CD8-positive, alpha-beta memory T cell (primary cell): ENCODE measurements around the gene RAPGEF1. TPM values are rescaled to one million over a fixed set of nuclear protein-coding genes. Genes with fewer than 3 reads are reported as not detected.

Experiments
- CTCF ChIA-PET: fragments of 350-600 bp; sonication (Branson Sonifier 250); formaldehyde crosslinking; loops from one replicate; lab custom pipeline; 2021; ENCODE audit warnings: antibody characterized with exemption; lab: Charles Lee
- POLR2A ChIA-PET: fragments of 350-600 bp; sonication (Branson Sonifier 250); formaldehyde crosslinking; loops from one replicate; lab custom pipeline; 2021; ENCODE audit warnings: antibody characterized with exemption; lab: Charles Lee
- DNase-seq, 5 donors: peaks; one replicate each; pipeline versions ENCODE4 v3.0.0 to v3.0.0-alpha.2; 2020 to 2022; ENCODE audit warnings: mixed read lengths in 1 of 5
- H3K27ac ChIP-seq: one replicate; pipeline ENCODE4 v1.7.0; 2013; ENCODE audit warnings: low read depth, mild to moderate bottlenecking, low read length, moderate library complexity
- H3K27me3 ChIP-seq: 2 replicates; pipeline ENCODE4 v1.7.0; 2013; ENCODE audit warnings: low read length, mild to moderate bottlenecking; ENCODE audit not compliant: insufficient read depth, poor library complexity, severe bottlenecking
- H3K36me3 ChIP-seq: 2 replicates; pipeline ENCODE4 v1.7.0; 2013; ENCODE audit warnings: mild to moderate bottlenecking, low read length, moderate library complexity; ENCODE audit not compliant: insufficient read depth
- H3K4me1 ChIP-seq: 2 replicates; pipeline ENCODE4 v1.7.0; 2013; ENCODE audit warnings: mild to moderate bottlenecking, low read length, moderate library complexity; ENCODE audit not compliant: insufficient read depth
- H3K4me3 ChIP-seq: 2 replicates; pipeline ENCODE4 v1.7.0; 2013; ENCODE audit warnings: mild to moderate bottlenecking, low read length
- H3K9me3 ChIP-seq: 2 replicates; pipeline ENCODE4 v1.7.0; 2013; ENCODE audit warnings: mild to moderate bottlenecking, low read length
- H3K27ac Mint-ChIP-seq, 8 donors: one replicate each; pipeline ENCODE4 v1.8.0; 2020 to 2021; ENCODE audit warnings: mixed read lengths in 8 of 8, mild to moderate bottlenecking in 6 of 8, inconsistent platforms in 3 of 8, moderate library complexity in 3 of 8
- H3K27me3 Mint-ChIP-seq, 2 donors: one replicate each; pipeline ENCODE4 v1.8.0; 2020 to 2021; ENCODE audit warnings: mixed read lengths in 2 of 2, mild to moderate bottlenecking in 1 of 2, moderate library complexity in 1 of 2
- H3K36me3 Mint-ChIP-seq, 3 donors: one replicate each; pipeline ENCODE4 v1.8.0; 2020 to 2021; ENCODE audit warnings: mixed read lengths in 3 of 3, inconsistent platforms in 1 of 3, mild to moderate bottlenecking in 1 of 3
- H3K4me1 Mint-ChIP-seq, 3 donors: one replicate each; pipeline ENCODE4 v1.8.0; 2020 to 2021; ENCODE audit warnings: mixed read lengths in 3 of 3, inconsistent platforms in 1 of 3, mild to moderate bottlenecking in 1 of 3
- H3K4me3 Mint-ChIP-seq, 7 donors: one replicate each; pipeline ENCODE4 v1.8.0; 2020 to 2021; ENCODE audit warnings: mixed read lengths in 7 of 7, mild to moderate bottlenecking in 6 of 7, moderate library complexity in 4 of 7, inconsistent platforms in 2 of 7
- H3K9me3 Mint-ChIP-seq, 5 donors: one replicate each; pipeline ENCODE4 v1.8.0; 2020 to 2022; ENCODE audit warnings: mixed read lengths in 5 of 5, mild to moderate bottlenecking in 3 of 5, moderate library complexity in 2 of 5, inconsistent platforms in 1 of 5
- polyA plus RNA-seq: library from polyadenylated mRNA; unstranded; fragments of 300-500 nt; fragmentation: Illumina TruSeq; gene quantifications from one replicate; pipeline ENCODE4 v1.2.3, GENCODE V29; 2021
- total RNA-seq, 2 experiments: library from RNA; stranded (reverse); gene quantifications; one replicate each; pipeline ENCODE4 v1.2.3, GENCODE V29; 2021

RAPGEF1 gene
- total and polyA plus RNA-seq, 3 experiments from 2014 or later, result 20.1 to 148 (median 145) TPM

DNA sequence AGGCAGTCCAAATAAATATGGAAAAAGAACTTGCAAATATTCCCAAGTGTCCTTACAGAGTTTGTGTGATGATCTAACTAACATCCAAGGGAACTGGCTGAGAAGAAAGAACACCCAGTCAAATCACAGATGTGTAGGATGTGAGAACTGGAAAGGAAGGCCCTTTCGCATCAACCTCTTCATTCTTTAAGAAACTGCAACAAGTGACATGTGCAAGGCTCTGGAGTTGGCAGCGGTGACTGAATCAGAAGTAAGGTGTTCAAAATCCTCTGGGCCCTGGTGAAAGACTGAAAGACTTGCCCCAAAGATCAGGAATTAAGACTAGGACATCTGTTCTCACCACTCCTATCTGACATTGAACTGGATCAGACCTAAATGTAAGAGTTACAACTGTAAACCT is 88.7 kb downstream of the RAPGEF1 start:
- ChIA-PET POLR2A (no interaction called here), CTCF (interaction anchor here (0.8 to 1.0 kb wide), 2 partner anchors 9 to 59 kb away, joined by 3 read pairs; no protein-coding TSS in a partner anchor)
- no peak overlapping the region for H3K4me3 ChIP-seq
- H3K27ac ChIP-seq, result no peak overlapping the region
- Mint-ChIP-seq H3K4me1 (peaks cover 39 to 90% (median 60%) of the 10 kb centered on the region in 3 donors), H3K27me3 (peaks cover 0 to 1% of the 10 kb centered on the region in 2 donors), H3K4me3 (no peak overlapping the region), H3K36me3 (peaks cover 0 to 47% (median 8%) of the 10 kb centered on the region in 3 donors), H3K27ac (peak overlapping the region; percentile 6 to 92 (median 68)), H3K9me3 (no peaks in the 10 kb centered on the region)
- DNase-seq, result no peak
- H3K27me3 ChIP-seq, result no peaks in the 10 kb centered on the region
- H3K9me3 ChIP-seq, result no peaks in the 10 kb centered on the region
- H3K36me3 ChIP-seq, result peaks cover 6% of the 10 kb centered on the region
- H3K4me1 ChIP-seq, result peaks cover 13% of the 10 kb centered on the region

DNA sequence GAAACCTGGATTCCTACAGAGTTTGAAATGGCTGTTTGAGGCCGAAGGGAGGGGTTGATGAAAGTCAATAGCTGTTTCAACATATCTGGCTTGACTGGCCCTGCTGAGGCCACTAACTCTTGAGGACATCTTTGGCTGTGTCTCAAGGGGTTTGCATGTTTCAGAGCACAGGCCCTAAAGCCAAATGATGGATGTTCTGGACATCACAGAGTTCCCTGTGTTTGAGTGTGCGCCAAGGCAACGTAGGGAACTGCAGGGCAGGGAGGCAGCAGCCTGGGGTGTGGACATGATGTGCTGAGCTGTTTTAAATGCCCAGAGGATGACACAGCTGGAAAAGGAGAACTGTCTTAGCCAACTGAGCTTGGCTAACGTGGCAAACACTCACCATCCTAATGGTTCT is 89.6 kb downstream of the RAPGEF1 start:
- H3K4me1 ChIP-seq, result peaks cover 12% of the 10 kb centered on the region
- no peak overlapping the region for H3K4me3 Mint-ChIP-seq
- H3K27ac ChIP-seq, result no peak overlapping the region
- peaks cover 37 to 89% (median 59%) of the 10 kb centered on the region in 3 donors for H3K4me1 Mint-ChIP-seq
- H3K36me3 ChIP-seq, result peaks cover 12% of the 10 kb centered on the region
- ChIA-PET CTCF (interaction anchor here (0.8 kb wide), 1 partner anchor 8 kb away, joined by 3 read pairs; no protein-coding TSS in a partner anchor), POLR2A (no interaction called here)
- peaks cover 0 to 1% of the 10 kb centered on the region in 2 donors for H3K27me3 Mint-ChIP-seq
- peaks cover 0 to 50% (median 8%) of the 10 kb centered on the region in 3 donors for H3K36me3 Mint-ChIP-seq
- H3K9me3 ChIP-seq, result no peaks in the 10 kb centered on the region
- no peak overlapping the region for H3K4me3 ChIP-seq
- no peaks in the 10 kb centered on the region for H3K9me3 Mint-ChIP-seq
- DNase-seq, result no peak
- peak overlapping the region in 6 of 8 donors; percentile 23 to 76 (median 42) for H3K27ac Mint-ChIP-seq
- no peaks in the 10 kb centered on the region for H3K27me3 ChIP-seq

DNA sequence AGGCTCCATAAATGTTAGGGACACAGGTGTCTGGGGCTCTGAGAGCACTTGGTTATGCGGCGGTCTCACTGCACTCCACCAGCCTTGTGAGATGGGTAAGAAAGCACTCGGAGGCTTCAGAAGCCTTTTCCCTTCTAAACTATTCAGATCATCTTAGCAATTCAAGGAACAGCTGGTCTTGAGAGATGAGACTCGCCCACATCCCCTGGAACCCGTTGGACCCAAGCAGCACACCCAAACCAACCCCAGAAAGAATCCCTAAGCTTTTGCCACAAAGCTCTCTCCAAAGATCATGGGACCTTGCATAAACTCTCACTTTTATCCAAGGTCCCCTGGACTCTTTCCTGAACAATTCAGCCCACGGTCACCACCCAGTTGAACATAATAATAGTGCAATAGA is 90.2 kb downstream of the RAPGEF1 start:
- H3K4me3 Mint-ChIP-seq, result no peak overlapping the region

GRCh38 chr9:131645078-131645776 is 94.6 kb downstream of the RAPGEF1 start:
- Histone ChIP-seq H3K27me3 (no peaks in the 10 kb centered on the region), H3K9me3 (no peaks in the 10 kb centered on the region), H3K4me1 (peaks cover 6% of the 10 kb centered on the region), H3K27ac (no peak overlapping the region), H3K36me3 (peaks cover 19% of the 10 kb centered on the region), H3K4me3 (no peak overlapping the region)
- no peak for DNase-seq
- Mint-ChIP-seq H3K36me3 (peaks cover 5 to 82% (median 6%) of the 10 kb centered on the region in 3 donors), H3K27me3 (peaks cover 0 to 1% of the 10 kb centered on the region in 2 donors), H3K9me3 (no peaks in the 10 kb centered on the region), H3K4me3 (peak overlapping the region in 3 of 7 donors; percentile 33 to 61 (median 59)), H3K27ac (peak overlapping the region; percentile 69 to 92 (median 85)), H3K4me1 (peaks cover 28 to 77% (median 53%) of the 10 kb centered on the region in 3 donors)
- ChIA-PET POLR2A (interaction anchor here (0.5 kb wide), 1 partner anchor 74 kb away, joined by 3 read pairs; no protein-coding TSS in a partner anchor), CTCF (interaction anchor here (1.1 kb wide), 1 partner anchor 95 kb away, joined by 3 read pairs; no protein-coding TSS in a partner anchor)

More for the DNA sequence above, 90.2 kb downstream of the RAPGEF1 start:
- ChIA-PET CTCF (no interaction called here), POLR2A (no interaction called here)
- no peak for DNase-seq
- Mint-ChIP-seq H3K27ac (peak overlapping the region in 3 of 8 donors; percentile 68 to 80 (median 70)), H3K4me1 (peaks cover 36 to 88% (median 59%) of the 10 kb centered on the region in 3 donors), H3K36me3 (peaks cover 0 to 54% (median 8%) of the 10 kb centered on the region in 3 donors), H3K27me3 (peaks cover 0 to 1% of the 10 kb centered on the region in 2 donors), H3K9me3 (no peaks in the 10 kb centered on the region)
- Histone ChIP-seq H3K27me3 (no peaks in the 10 kb centered on the region), H3K4me3 (no peak overlapping the region), H3K27ac (no peak overlapping the region), H3K9me3 (no peaks in the 10 kb centered on the region), H3K4me1 (peaks cover 9% of the 10 kb centered on the region), H3K36me3 (peaks cover 12% of the 10 kb centered on the region)

DNA sequence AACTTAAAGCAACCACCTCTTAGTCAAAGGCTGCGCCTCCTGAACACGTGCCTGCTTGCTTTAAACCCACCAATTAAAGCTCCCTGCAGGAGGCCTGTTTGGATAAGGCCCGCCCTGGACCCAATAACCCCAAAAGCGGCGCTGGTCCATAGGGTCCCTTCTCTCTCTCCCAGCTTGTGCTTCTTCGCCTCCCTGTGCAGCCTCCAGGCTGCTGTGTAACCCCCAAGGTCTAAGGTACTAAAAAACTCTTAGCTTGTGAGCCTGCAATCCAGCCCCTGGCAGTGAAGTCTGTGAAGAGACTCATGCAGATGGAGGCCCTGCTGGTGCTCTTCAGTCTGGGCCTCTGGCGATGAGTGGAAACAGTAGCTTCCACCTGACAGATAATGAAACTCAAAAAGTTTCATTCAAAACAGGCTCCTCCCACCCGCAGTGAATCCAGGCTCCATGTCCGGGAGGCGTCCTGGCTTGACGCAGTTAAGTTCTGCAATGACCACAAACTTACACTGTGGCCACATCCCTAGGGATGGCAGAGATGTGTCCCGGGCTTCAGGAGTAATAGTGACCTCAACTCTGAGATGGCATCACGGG is 97.3 kb downstream of the RAPGEF1 start:
- H3K4me1 Mint-ChIP-seq, result peaks cover 27 to 61% (median 52%) of the 10 kb centered on the region in 3 donors
- peak overlapping the region in 7 of 8 donors; percentile 18 to 88 (median 82) for H3K27ac Mint-ChIP-seq
- H3K4me1 ChIP-seq, result peaks cover 6% of the 10 kb centered on the region
- peaks cover 6 to 89% (median 6%) of the 10 kb centered on the region in 3 donors for H3K36me3 Mint-ChIP-seq
- H3K27me3 Mint-ChIP-seq, result peaks cover 0 to 1% of the 10 kb centered on the region in 2 donors
- H3K27ac ChIP-seq, result no peak overlapping the region
- CTCF ChIA-PET, result interaction anchor here (0.9 to 2.7 kb wide), 5 partner anchors 8 to 90 kb away, joined by 3 to 11 read pairs (median 4); no protein-coding TSS in a partner anchor
- H3K4me3 Mint-ChIP-seq, result no peak overlapping the region
- peaks cover 13% of the 10 kb centered on the region for H3K36me3 ChIP-seq
- no peak for DNase-seq
- H3K27me3 ChIP-seq, result no peaks in the 10 kb centered on the region
- POLR2A ChIA-PET, result interaction anchor here (1.4 kb wide), 1 partner anchor 36 kb away, joined by 3 read pairs; no protein-coding TSS in a partner anchor
- no peaks in the 10 kb centered on the region for H3K9me3 Mint-ChIP-seq
- no peak overlapping the region for H3K4me3 ChIP-seq
- no peaks in the 10 kb centered on the region for H3K9me3 ChIP-seq

DNA sequence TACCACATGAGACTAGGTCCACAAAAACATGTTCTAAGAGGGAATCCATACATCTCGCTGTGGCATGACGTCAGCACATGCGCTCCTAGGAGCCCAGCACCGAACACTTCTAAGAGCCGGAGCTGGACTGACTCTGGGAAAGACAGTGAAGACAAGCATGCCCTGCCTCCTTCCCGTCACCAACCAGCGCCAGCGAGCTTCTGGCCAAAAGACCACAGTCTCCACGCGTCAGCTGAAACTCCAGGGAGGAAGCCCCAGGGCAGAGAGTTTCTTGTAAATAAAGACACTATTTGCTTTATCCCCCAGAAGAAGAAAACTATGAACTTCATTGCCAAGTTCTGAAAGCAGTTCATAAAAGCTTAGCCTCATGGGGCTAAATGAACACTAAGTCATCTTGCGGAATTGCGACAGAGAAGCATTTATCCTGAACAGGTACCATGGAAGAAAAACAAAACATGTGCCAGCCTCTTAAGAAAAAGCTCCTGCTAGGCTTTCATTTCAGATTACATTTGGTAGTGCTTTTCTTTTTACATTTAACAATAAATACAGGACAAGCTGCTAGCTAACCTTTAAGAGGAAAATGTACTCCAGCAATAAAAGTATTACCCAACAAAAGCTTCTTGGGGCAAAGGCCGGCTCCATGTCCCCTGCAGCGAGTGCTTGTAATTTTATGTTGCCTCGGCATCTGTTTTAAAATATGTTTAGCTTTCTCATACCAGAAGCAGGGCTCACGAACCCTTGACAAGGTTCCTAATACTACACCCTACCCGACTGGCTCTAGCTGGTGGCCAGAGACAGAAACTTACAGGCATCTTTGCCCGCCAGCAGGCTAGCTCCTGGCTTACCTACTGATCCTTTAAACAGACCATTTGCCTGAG is 98.0 kb downstream of the RAPGEF1 start:
- Mint-ChIP-seq H3K4me3 (no peak overlapping the region), H3K9me3 (no peaks in the 10 kb centered on the region), H3K27me3 (peaks cover 0 to 1% of the 10 kb centered on the region in 2 donors), H3K27ac (peak overlapping the region in 7 of 8 donors; percentile 18 to 88 (median 49)), H3K36me3 (peaks cover 6 to 88% (median 6%) of the 10 kb centered on the region in 3 donors), H3K4me1 (peaks cover 27 to 54% (median 52%) of the 10 kb centered on the region in 3 donors)
- ChIA-PET CTCF (interaction anchor here (0.9 to 2.7 kb wide), 6 partner anchors 9 to 98 kb away, joined by 3 to 11 read pairs (median 4); partner anchors contain the start of gene RAPGEF1), POLR2A (interaction anchor here (1.4 kb wide), 1 partner anchor 36 kb away, joined by 3 read pairs; no protein-coding TSS in a partner anchor)
- Histone ChIP-seq H3K4me3 (no peak overlapping the region), H3K27me3 (no peaks in the 10 kb centered on the region), H3K27ac (no peak overlapping the region), H3K9me3 (no peaks in the 10 kb centered on the region), H3K36me3 (peaks cover 13% of the 10 kb centered on the region), H3K4me1 (peaks cover 6% of the 10 kb centered on the region)
- no peak for DNase-seq

- DNase-seq, result no peak
- no peaks in the 10 kb centered on the region for H3K27me3 ChIP-seq
- peaks cover 10% of the 10 kb centered on the region for H3K4me1 ChIP-seq
- POLR2A ChIA-PET, result no interaction called here
- Mint-ChIP-seq H3K27me3 (no peaks in the 10 kb centered on the region), H3K36me3 (peaks cover 6 to 89% (median 6%) of the 10 kb centered on the region in 3 donors), H3K9me3 (no peaks in the 10 kb centered on the region), H3K27ac (peak overlapping the region in 4 of 8 donors; percentile 42 to 89 (median 65)), H3K4me3 (no peak overlapping the region), H3K4me1 (peaks cover 32 to 54% (median 53%) of the 10 kb centered on the region in 3 donors)
- no peak overlapping the region for H3K27ac ChIP-seq
- no peaks in the 10 kb centered on the region for H3K9me3 ChIP-seq
- H3K4me3 ChIP-seq, result no peak overlapping the region
- CTCF ChIA-PET, result interaction anchor here (1.1 to 1.7 kb wide), 2 partner anchors 103 to 107 kb away, joined by 3 to 4 read pairs; no protein-coding TSS in a partner anchor
- peaks cover 7% of the 10 kb centered on the region for H3K36me3 ChIP-seq
Observed at GRCh38 chr9:131640438-131641137, 99.3 kb downstream of the RAPGEF1 start.
